OCI-M1 (cell line): Measurements from ENCODE around the gene RASA4.
"Not testable (repeated sequence)": the region's sequence is repeated elsewhere in the genome, so short reads cannot be mapped to it uniquely, and the experiment has no call there.

Source experiments
- DNase-seq: peaks from one replicate; lab custom pipeline; 2025; lab: John Stamatoyannopoulos, UW

The RASA4 gene

DNA sequence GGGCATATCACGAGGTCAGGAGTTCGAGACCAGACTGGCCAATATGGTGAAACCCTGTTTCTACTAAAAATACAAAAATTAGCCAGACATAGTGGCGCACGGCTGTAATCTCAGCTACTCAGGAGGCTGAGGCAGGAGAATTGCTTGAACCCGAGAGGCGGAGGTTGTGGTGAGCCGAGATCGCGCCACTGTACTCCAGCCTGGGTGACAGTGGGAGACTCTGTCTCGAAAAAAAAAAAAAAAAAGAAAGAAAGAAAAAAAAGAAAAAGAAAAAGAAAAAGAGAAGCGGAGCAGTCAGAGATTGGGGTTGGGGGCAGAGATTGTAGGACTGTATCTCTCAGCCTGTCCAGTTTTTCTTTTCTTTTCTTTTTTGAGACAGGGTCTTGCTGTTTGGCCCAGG is 73.8 kb downstream of the RASA4 start:
- DNase-seq, result not testable (repeated sequence)

DNA sequence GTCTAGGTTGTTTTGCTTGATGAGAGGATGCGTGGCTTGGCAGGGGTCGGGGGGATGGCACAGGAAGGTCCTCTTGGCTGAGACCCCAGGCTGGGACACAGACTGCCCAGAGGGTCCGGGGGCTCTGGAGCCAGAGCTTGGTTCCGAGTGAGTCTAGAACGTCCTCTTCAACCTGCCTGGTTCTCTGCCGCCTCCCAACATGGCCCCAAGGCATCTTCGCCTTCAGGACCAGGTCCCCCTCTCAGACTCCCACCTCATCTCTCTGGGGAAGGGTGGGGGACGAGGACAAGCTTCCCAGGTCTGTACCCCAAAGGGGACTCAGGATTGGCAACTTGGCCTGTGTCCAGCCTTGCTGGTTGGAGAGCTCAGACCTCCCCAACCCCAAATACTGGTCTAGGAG is 74.5 kb downstream of the RASA4 start:
- not testable (repeated sequence) for DNase-seq

DNA sequence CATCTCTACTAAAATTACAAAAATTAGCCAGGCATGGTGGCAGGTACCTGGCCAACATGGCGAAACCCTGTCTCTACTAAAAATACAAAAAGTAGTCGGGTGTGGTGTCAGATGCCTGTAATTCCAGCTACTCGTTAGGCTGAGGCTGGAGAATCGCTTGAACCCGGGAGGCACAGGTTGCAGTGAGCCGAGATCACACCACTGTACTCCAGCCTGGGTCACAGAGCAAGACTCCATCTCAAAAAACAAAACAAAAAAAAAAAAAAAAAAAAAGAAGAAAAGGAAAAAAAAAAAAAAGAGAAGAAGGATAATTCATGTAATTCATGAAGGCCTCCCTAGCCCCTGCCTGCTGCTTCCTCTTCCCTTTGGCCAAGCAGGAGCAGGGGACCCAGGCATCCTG is 76.0 kb downstream of the RASA4 start:
- not testable (repeated sequence) for DNase-seq

DNA sequence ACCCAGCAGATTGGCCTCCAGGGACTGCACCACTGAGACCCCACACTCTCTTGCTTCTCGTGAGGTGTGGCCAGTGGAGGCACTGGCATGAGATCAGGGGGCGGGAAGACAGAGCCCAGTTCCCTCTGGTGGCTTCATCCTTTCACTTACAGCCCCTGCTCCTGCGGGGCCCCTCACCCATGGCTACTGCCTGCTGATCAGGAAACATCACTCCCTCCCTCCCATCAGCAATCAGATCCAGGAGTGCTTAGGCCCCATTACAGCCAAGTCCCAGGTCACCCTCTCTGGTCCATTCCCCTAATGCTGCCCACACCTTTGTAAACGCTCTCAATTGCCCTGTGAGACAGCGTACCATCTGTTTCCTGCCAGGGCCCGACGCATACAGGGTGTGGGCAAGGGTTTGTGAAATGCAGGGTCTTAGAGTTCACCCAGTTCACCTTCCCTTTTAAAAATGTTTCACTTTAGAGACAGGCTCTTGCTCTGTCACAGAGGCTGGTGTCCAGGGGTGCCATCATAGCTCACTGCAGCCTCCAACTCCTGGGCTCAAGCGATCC is 81.4 kb downstream of the RASA4 start:
- not testable (repeated sequence) for DNase-seq

DNA sequence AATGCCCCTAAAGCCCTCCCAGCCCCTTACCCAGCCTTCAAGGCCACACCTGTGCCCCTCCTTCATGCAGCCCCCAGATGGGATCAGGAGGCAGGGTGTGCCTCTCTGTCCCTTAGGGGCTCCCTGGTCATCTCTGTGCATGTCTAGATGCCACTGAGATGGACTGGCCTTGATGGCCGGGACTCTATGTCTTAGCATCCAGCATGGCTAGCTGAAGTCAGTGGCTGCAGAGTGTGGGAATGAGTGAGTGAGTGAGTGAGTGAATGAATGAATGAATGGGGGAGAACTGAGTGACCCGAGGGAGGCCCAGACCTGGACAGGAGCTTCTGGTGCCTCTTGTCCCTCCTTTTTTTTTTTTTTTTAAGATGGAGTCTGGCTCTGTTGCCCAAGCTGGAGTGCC is 84.4 kb downstream of the RASA4 start:
- not testable (repeated sequence) for DNase-seq

DNA sequence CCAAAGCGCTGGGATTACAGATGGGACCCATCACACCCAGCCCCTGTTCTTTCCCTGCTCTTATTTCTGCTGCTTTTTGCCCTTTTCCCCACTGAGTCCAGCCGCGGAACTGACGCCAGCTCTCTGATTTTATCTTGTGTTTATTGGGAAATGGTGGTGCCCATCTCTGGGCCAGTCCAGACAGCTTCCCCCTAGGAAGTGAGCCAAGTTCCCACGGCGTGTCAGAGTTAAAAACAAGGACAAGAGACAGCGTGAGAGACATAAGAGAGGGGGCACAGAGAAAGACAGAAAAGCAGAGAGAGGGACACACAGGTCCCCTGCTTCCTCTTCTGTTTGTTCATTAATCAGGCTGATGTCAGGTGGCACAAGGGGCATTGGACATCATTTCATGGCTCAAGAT is 85.0 kb downstream of the RASA4 start:
- not testable (repeated sequence) for DNase-seq

DNA sequence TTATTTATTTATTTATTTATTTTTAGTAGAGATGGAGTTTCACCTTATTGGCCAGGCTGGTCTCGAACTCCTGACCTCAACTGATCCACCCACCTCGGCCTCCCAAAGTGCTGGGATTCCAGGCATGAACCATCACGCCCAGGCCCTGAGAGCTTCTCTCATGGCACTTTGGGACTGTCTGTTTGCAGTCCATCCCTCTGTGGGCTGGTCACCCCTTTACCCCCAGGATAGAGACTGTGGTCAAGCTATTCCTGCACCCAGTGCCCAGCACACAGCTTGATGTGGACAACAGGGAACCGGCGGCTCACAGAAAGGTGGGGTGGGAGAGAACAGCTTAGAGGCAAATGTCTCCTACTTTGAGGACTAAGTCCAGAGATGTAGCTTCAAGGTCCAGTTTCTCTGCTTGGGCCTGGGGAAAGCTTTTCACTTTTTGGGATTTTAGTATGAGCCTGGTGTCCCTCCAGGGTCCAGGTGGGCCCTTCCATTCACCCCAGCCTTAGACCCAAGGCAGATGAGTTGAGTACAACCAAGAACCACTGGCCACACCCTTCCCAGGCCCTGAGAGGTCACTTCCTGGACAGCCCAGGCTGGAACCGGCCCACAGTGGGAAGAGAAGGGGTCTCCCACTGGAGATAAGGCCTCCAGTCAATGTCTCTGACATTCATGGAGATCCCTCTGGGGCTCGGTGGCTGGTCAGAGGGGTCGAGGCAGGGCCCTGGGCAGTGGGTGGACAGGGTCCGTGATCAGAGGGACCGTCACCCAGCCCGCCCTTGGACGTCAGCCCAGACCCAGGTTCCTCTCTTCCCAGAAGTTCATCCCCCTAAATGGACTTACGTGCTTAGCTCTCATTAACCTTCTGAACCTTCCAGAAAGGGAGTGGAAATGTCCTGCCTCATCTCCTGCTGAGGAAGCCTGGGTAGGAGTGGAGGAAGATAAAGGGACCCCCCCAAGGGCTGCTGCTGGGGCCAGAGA is 88.4 kb downstream of the RASA4 start:
- not testable (repeated sequence) for DNase-seq

DNA sequence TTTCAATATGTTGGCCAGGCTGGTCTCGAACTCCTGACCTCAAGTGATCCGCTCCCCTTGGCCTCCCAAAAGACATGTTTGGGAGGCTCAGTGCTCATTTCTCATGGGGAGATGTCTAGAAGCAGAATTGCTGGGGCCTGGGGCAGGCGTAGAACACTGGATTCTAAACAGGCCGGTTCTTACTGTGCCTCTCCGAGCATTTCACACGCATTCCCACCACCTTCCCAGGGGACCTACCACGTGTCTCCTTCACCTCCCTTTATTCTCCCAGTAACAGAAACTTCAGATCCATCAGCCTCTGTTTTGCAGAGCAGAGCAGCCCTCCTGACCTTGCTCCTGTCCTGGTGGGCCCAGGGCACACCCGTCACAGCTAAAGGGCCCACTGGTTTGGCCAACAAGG is 89.4 kb downstream of the RASA4 start:
- not testable (repeated sequence) for DNase-seq

DNA sequence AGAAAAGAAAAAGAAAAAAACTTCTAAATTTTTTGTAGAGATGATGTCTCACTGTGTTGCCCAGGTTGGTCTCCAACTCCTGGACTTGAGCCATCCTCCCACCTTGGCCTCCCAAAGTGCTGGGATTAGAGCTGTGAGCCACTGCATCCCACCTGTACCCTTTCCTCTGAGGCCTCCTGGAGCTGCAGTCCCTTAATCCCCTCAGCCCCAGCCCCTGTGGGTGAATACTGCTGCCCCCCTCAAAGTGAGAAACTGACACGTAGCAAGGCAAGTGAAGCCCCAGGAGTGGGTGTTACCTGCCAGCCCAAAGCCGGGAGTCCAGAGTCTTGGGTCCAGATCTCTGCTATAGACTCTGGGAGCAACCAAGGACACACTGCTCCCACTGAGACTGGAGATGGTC is 91.8 kb downstream of the RASA4 start:
- not testable (repeated sequence) for DNase-seq
